ENCODE data around the gene SGK1. TPM values are rescaled to one million over a fixed set of nuclear protein-coding genes. Genes with fewer than 3 reads are reported as not detected.

The SGK1 gene
- polyA plus RNA-seq, 2 of the 4 experiments (the other 2 are of a cell fraction), result 41.3 to 131 TPM

- no peak for TF ChIP-seq RAD21 (conservative IDR thresholded peaks at IDR 0.05 in 1 of 2, IDR thresholded peaks at IDR 0.05 in 1 of 2)
- TF ChIP-seq, protein P1, sequence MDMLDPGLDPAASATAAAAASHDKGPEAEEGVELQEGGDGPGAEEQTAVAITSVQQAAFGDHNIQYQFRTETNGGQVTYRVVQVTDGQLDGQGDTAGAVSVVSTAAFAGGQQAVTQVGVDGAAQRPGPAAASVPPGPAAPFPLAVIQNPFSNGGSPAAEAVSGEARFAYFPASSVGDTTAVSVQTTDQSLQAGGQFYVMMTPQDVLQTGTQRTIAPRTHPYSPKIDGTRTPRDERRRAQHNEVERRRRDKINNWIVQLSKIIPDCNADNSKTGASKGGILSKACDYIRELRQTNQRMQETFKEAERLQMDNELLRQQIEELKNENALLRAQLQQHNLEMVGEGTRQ (IDR thresholded peaks at IDR 0.05), result no peak
- no peak for TF ChIP-seq BCL3 (IDR thresholded peaks at IDR 0.05)
- no peak for TF ChIP-seq SMC3 (IDR thresholded peaks at IDR 0.05)
- no peak for TF ChIP-seq FOSL2 (IDR thresholded peaks at IDR 0.05)
- TF ChIP-seq FOSL2 (CRISPR knock-in tag; IDR thresholded peaks at IDR 0.05), result no peak
- no peak for TF ChIP-seq EP300 (IDR thresholded peaks at IDR 0.05)
- TF ChIP-seq CHD4 (IDR thresholded peaks at IDR 0.05; ENCODE audit: borderline replicate concordance), result no peak
- H3K4me3 ChIP-seq, result no peak overlapping the region
- POLR2A ChIA-PET, result no interaction called here
- no peak for ATAC-seq
- H3K9me3 ChIP-seq, result no peaks in the 10 kb centered on the region
- no peak for DNase-seq (ENCODE audit: low read depth in 1 of 2, low spot score in 1 of 2)
- CTCF ChIA-PET, result interaction anchor here (0.9 kb wide), 1 partner anchor 21 kb away, joined by 3 read pairs; no protein-coding TSS in a partner anchor
- H3K4me2 ChIP-seq, result no peak overlapping the region
- 84% methylated on average over 7 of the region's 7 CpGs for WGBS (ENCODE audit: missing lambda C conversion rate)
- no peak for FAIRE-seq
- no peak overlapping the region for H3K27ac ChIP-seq
- H3K4me1 ChIP-seq, result no peaks in the 10 kb centered on the region
Observed at GRCh38 chr6:134346932-134347545, 29.1 kb upstream of the SGK1 start.

- Histone ChIP-seq H3K4me1 (no peaks in the 10 kb centered on the region), H3K4me2 (no peak overlapping the region), H3K9me3 (no peaks in the 10 kb centered on the region), H3K4me3 (no peak overlapping the region), H3K27ac (no peak overlapping the region)
- CTCF ChIA-PET, result interaction anchor here (1.0 kb wide), 1 partner anchor 9 kb away, joined by 4 read pairs; no protein-coding TSS in a partner anchor
- DNase-seq (ENCODE audit: low read depth in 1 of 2, low spot score in 1 of 2) (no peak), FAIRE-seq (no peak), ATAC-seq (no peak)
- TF ChIP-seq PBX3 (IDR thresholded peaks at IDR 0.05), result no peak
- no peak for TF ChIP-seq ZNF302 (CRISPR knock-in tag; IDR thresholded peaks at IDR 0.05)
- TF ChIP-seq SMC3 (IDR thresholded peaks at IDR 0.05), result no peak
- TF ChIP-seq, protein P2, sequence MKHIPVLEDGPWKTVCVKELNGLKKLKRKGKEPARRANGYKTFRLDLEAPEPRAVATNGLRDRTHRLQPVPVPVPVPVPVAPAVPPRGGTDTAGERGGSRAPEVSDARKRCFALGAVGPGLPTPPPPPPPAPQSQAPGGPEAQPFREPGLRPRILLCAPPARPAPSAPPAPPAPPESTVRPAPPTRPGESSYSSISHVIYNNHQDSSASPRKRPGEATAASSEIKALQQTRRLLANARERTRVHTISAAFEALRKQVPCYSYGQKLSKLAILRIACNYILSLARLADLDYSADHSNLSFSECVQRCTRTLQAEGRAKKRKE (CRISPR knock-in tag; IDR thresholded peaks at IDR 0.05; ENCODE audit: low read depth), result no peak
- TF ChIP-seq ZSCAN20 (CRISPR knock-in tag; IDR thresholded peaks at IDR 0.05), result no peak
- 90% methylated on average over 8 of the region's 8 CpGs for WGBS (ENCODE audit: missing lambda C conversion rate)
- POLR2A ChIA-PET, result no interaction called here
Observed at GRCh38 chr6:134345789-134346188, 27.9 kb upstream of the SGK1 start.

DNA sequence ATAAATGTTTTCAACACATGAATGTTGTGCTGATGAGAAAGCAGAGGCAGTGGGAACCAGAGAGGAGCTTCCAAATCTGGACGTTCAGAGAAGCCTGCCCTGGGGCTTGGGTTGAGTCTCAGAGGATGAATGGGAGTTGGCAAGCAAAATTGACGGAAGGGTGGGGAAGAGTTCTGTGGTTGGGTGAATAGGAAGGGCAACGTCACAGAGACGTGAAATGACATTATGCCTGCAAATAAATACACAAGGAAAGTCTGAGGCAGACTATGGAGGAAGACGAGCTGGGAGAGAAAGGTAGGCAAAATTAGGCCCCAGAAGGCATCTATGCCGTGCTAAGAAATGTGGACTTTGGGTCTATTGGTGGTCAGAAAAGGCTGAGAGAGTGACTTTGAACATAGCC, 25.2 kb upstream of the SGK1 start:
- no peaks in the 10 kb centered on the region for H3K4me1 ChIP-seq
- no peak overlapping the region for H3K27ac ChIP-seq
- no peak overlapping the region for H3K4me2 ChIP-seq
- TF ChIP-seq EP300 (IDR thresholded peaks at IDR 0.05) (no peak), MAZ (IDR thresholded peaks at IDR 0.05; ENCODE audit: borderline replicate concordance, low read depth, low read length) (no peak)
- TF ChIP-seq, protein P1 (IDR thresholded peaks at IDR 0.05), result no peak
- FAIRE-seq (no peak), DNase-seq (ENCODE audit: low read depth in 1 of 2, low spot score in 1 of 2) (no peak), ATAC-seq (no peak)
- no peak overlapping the region for H3K4me3 ChIP-seq
- H3K9me3 ChIP-seq, result no peaks in the 10 kb centered on the region
- ChIA-PET CTCF (no interaction called here), POLR2A (no interaction called here)
- WGBS (ENCODE audit: missing lambda C conversion rate), result 73% methylated on average over 6 of the region's 6 CpGs
